Endodermal cell (in vitro differentiated cells): ENCODE measurements around the gene FAM89B. TPM values are rescaled to one million over a fixed set of nuclear protein-coding genes. Genes with fewer than 3 reads are reported as not detected.

Experiments
- DNase-seq: peaks from one replicate; pipeline ENCODE4 v3.0.0-alpha.2; 2017
- H3K27ac ChIP-seq: 2 replicates; pipeline ENCODE4 v1.5.1; 2013; ENCODE audit warnings: mild to moderate bottlenecking, low read depth, low read length, moderate library complexity
- H3K27me3 ChIP-seq: 2 replicates; pipeline ENCODE4 v1.6.1; 2013; ENCODE audit warnings: mild to moderate bottlenecking, low read length, moderate library complexity; ENCODE audit not compliant: insufficient read depth, control insufficient read depth, poor library complexity, severe bottlenecking
- H3K36me3 ChIP-seq: 2 replicates; pipeline ENCODE4 v1.7.0; 2013; ENCODE audit warnings: mild to moderate bottlenecking, low read length, moderate library complexity; ENCODE audit not compliant: control insufficient read depth, insufficient read depth
- H3K4me1 ChIP-seq: one replicate; pipeline ENCODE4 v1.7.0; 2013; ENCODE audit warnings: low read length; ENCODE audit not compliant: control insufficient read depth, insufficient read depth
- H3K4me3 ChIP-seq: 2 replicates; pipeline ENCODE4 v1.5.1; 2013; ENCODE audit warnings: mild to moderate bottlenecking, low read length, moderate library complexity
- H3K9ac ChIP-seq: 2 replicates; pipeline ENCODE4 v1.6.1; 2013; ENCODE audit warnings: mild to moderate bottlenecking, low read length, moderate library complexity; ENCODE audit not compliant: poor library complexity, severe bottlenecking; ENCODE audit errors: extremely low read depth
- H3K9me3 ChIP-seq: 2 replicates; pipeline ENCODE4 v1.6.1; 2013; ENCODE audit warnings: mild to moderate bottlenecking, low read length, moderate library complexity; ENCODE audit not compliant: control insufficient read depth
- H3K27ac Mint-ChIP-seq: 2 replicates; pipeline ENCODE4 v1.8.0; 2020; ENCODE audit warnings: mixed read lengths
- H3K27me3 Mint-ChIP-seq: 2 replicates; pipeline ENCODE4 v1.8.0; 2021; ENCODE audit warnings: mild to moderate bottlenecking, mixed read lengths; ENCODE audit not compliant: insufficient read depth
- H3K36me3 Mint-ChIP-seq: 2 replicates; pipeline ENCODE4 v1.8.0; 2020; ENCODE audit warnings: low read depth, mixed read lengths
- H3K4me1 Mint-ChIP-seq: 2 replicates; pipeline ENCODE4 v1.8.0; 2020; ENCODE audit warnings: mixed read lengths
- H3K4me3 Mint-ChIP-seq: 2 replicates; pipeline ENCODE4 v1.8.0; 2020; ENCODE audit warnings: mild to moderate bottlenecking, moderate library complexity, mixed read lengths
- H3K9me3 Mint-ChIP-seq: 2 replicates; pipeline ENCODE4 v1.8.0; 2020; ENCODE audit warnings: mild to moderate bottlenecking, mixed read lengths
- CTCF ChIP-seq: fragments of 200-600 bp; sonication (generic); conservative IDR thresholded peaks from 2 replicates; pipeline ENCODE4 v1.5.0; 2021; ENCODE audit warnings: antibody characterized with exemption, mild to moderate bottlenecking
- WGBS, 2 experiments: methylation state at CpG; one replicate each; pipeline versions ENCODE4 v1.1.5 to v1.1.7; 2013; ENCODE audit warnings: missing lambda C conversion rate in 2 of 2, mixed read lengths in 1 of 2; ENCODE audit not compliant: insufficient coverage in 1 of 2, insufficient read length in 1 of 2; 5-methylcytosine and 5-hydroxymethylcytosine counted together
- total RNA-seq, 2 donors: library from RNA; stranded (reverse); fragmentation: NEBNext Ultra II Directional in 1 of 2; extraction: Animal tissue kit (Norgen Biotek cat#: 25700) in 1 of 2; gene quantifications; 2 replicates in 1 of 2; 3 replicates in 1 of 2; pipeline ENCODE4 v1.2.1, GENCODE V29; 2021

Gene FAM89B
- total RNA-seq, 2 donors from 2014 or later, result 23.3 to 24.9 TPM

GRCh38 chr11:65578134-65578533, 5.8 kb downstream of the FAM89B start:
- no peak overlapping the region for H3K4me3 ChIP-seq
- H3K36me3 Mint-ChIP-seq, result peaks cover 4% of the 10 kb centered on the region
- no peak overlapping the region for H3K4me3 Mint-ChIP-seq
- H3K9me3 Mint-ChIP-seq, result no peaks in the 10 kb centered on the region
- peaks cover 2% of the 10 kb centered on the region for H3K4me1 ChIP-seq
- no peak overlapping the region for H3K27ac Mint-ChIP-seq
- no peaks in the 10 kb centered on the region for H3K9me3 ChIP-seq
- H3K27me3 ChIP-seq, result peaks cover 41% of the 10 kb centered on the region
- 89 to 95% methylated on average over 3 to 7 of the region's 7 CpGs for WGBS, 2 experiments
- H3K36me3 ChIP-seq, result no peaks in the 10 kb centered on the region
- peaks cover 78% of the 10 kb centered on the region for H3K27me3 Mint-ChIP-seq
- TF ChIP-seq CTCF, result no peak
- DNase-seq, result no peak
- no peak overlapping the region for H3K9ac ChIP-seq
- peaks cover 18% of the 10 kb centered on the region for H3K4me1 Mint-ChIP-seq
- no peak overlapping the region for H3K27ac ChIP-seq

- H3K27ac Mint-ChIP-seq, result no peak overlapping the region
- H3K4me1 ChIP-seq, result peaks cover 2% of the 10 kb centered on the region
- H3K9me3 ChIP-seq, result no peaks in the 10 kb centered on the region
- peaks cover 18% of the 10 kb centered on the region for H3K4me1 Mint-ChIP-seq
- no peak overlapping the region for H3K4me3 ChIP-seq
- no peak for DNase-seq
- WGBS, 2 experiments, result 89 to 91% methylated on average over 3 of the region's 3 CpGs
- no peak overlapping the region for H3K4me3 Mint-ChIP-seq
- no peak for TF ChIP-seq CTCF
- no peak overlapping the region for H3K27ac ChIP-seq
- no peak overlapping the region for H3K9ac ChIP-seq
- H3K27me3 ChIP-seq, result peaks cover 46% of the 10 kb centered on the region
- H3K36me3 Mint-ChIP-seq, result peaks cover 3% of the 10 kb centered on the region
- peaks cover 84% of the 10 kb centered on the region for H3K27me3 Mint-ChIP-seq
- H3K9me3 Mint-ChIP-seq, result no peaks in the 10 kb centered on the region
- H3K36me3 ChIP-seq, result no peaks in the 10 kb centered on the region
Observed at GRCh38 chr11:65578667-65579066, 6.3 kb downstream of the FAM89B start.

GRCh38 chr11:65579291-65579690, 7.0 kb downstream of the FAM89B start:
- H3K9me3 ChIP-seq, result no peaks in the 10 kb centered on the region
- Mint-ChIP-seq H3K4me1 (peaks cover 15% of the 10 kb centered on the region), H3K27ac (no peak overlapping the region), H3K27me3 (peaks cover 90% of the 10 kb centered on the region), H3K36me3 (no peaks in the 10 kb centered on the region), H3K4me3 (no peak overlapping the region), H3K9me3 (no peaks in the 10 kb centered on the region)
- H3K27me3 ChIP-seq, result peaks cover 53% of the 10 kb centered on the region
- no peak overlapping the region for H3K9ac ChIP-seq
- 80 to 89% methylated on average over 3 to 4 of the region's 4 CpGs for WGBS, 2 experiments
- DNase-seq, result no peak
- no peak overlapping the region for H3K27ac ChIP-seq
- no peak overlapping the region for H3K4me3 ChIP-seq
- no peaks in the 10 kb centered on the region for H3K36me3 ChIP-seq
- H3K4me1 ChIP-seq, result peaks cover 2% of the 10 kb centered on the region
- no peak for TF ChIP-seq CTCF
